ENCODE data around the gene STRC.
"Not testable (repeated sequence)": the region's sequence is repeated elsewhere in the genome, so short reads cannot be mapped to it uniquely, and the experiment has no call there.

STRC gene

GRCh38 chr15:43618700-43619099 is at the start of gene STRC:
Gene STRC, minus strand, starts transcription at chr15:43618800. Its CDS starts 78 bp downstream, at chr15:43618722.
- DNase-seq = not testable (repeated sequence)

GRCh38 chr15:43666177-43666576 is 47.6 kb upstream of the STRC start:
- DNase-seq = not testable (repeated sequence)

GRCh38 chr15:43663333-43663732 is 44.7 kb upstream of the STRC start:
- not testable (repeated sequence) for DNase-seq

GRCh38 chr15:43662293-43662692 is 43.7 kb upstream of the STRC start:
- not testable (repeated sequence) for DNase-seq

- not testable (repeated sequence) for DNase-seq
Observed at GRCh38 chr15:43659727-43660126, 41.1 kb upstream of the STRC start.

- not testable (repeated sequence) for DNase-seq
Observed at GRCh38 chr15:43649430-43649926, 30.9 kb upstream of the STRC start.

GRCh38 chr15:43648649-43649429 is 30.2 kb upstream of the STRC start, which contains the start of gene CATSPER2:
Gene CATSPER2, minus strand, starts transcription at chr15:43648844. Its CDS starts 783 bp downstream, at chr15:43648061.
- DNase-seq = no peak

GRCh38 chr15:43638464-43639204 is 20.0 kb upstream of the STRC start:
- not testable (repeated sequence) for DNase-seq

- DNase-seq = not testable (repeated sequence)
Observed at GRCh38 chr15:43626937-43627336, 8.3 kb upstream of the STRC start.

- no peak for DNase-seq
Observed at GRCh38 chr15:43625106-43625505, 6.5 kb upstream of the STRC start.

- DNase-seq = not testable (repeated sequence)
Observed at GRCh38 chr15:43622068-43622799, 3.6 kb upstream of the STRC start.

GRCh38 chr15:43617750-43618149 is 850 bp downstream of the STRC start:
- DNase-seq = not testable (repeated sequence)

- DNase-seq = not testable (repeated sequence)
Observed at GRCh38 chr15:43602233-43602632, 16.4 kb downstream of the STRC start.

- DNase-seq = not testable (repeated sequence)
Observed at GRCh38 chr15:43600200-43600599, 18.4 kb downstream of the STRC start.

- not testable (repeated sequence) for DNase-seq
Observed at GRCh38 chr15:43599131-43599530, 19.5 kb downstream of the STRC start.

GRCh38 chr15:43593328-43594190 is 25.0 kb downstream of the STRC start, which contains the start of gene CKMT1B:
Gene CKMT1B, plus strand, starts transcription at chr15:43594027. Its CDS starts 192 bp downstream, at chr15:43594219.
- DNase-seq = not testable (repeated sequence)

GRCh38 chr15:43592841-43593240 is 25.8 kb downstream of the STRC start:
- DNase-seq = not testable (repeated sequence)

- not testable (repeated sequence) for DNase-seq
Observed at GRCh38 chr15:43589778-43590466, 28.7 kb downstream of the STRC start, which contains the start of gene PPIP5K1. Gene PPIP5K1, minus strand, starts transcription at chr15:43590208. Its CDS starts 5,704 bp downstream, at chr15:43584504.

- DNase-seq = not testable (repeated sequence)
Observed at GRCh38 chr15:43574607-43575006, 44.0 kb downstream of the STRC start.

GRCh38 chr15:43566615-43567014 is 52.0 kb downstream of the STRC start:
- DNase-seq = not testable (repeated sequence)

GRCh38 chr15:43563793-43564192 is 54.8 kb downstream of the STRC start:
- not testable (repeated sequence) for DNase-seq
